Effector memory CD4-positive, alpha-beta T cell (primary cell): ENCODE data around the gene NCKAP1.
"Not testable (repeated sequence)": the region's sequence is repeated elsewhere in the genome, so short reads cannot be mapped to it uniquely, and the experiment has no call there.

Source experiments
- DNase-seq, 3 donors: peaks; one replicate each; pipeline ENCODE4 v3.0.0-alpha.2; 2020
- H3K27ac ChIP-seq: 2 replicates; pipeline ENCODE4 v1.7.0; 2013; ENCODE audit warnings: mild to moderate bottlenecking, low read length, moderate library complexity; ENCODE audit not compliant: insufficient read depth, poor library complexity, severe bottlenecking
- H3K27me3 ChIP-seq: replicated peaks from 2 replicates; pipeline ENCODE4 v1.7.0; 2013; ENCODE audit warnings: mild to moderate bottlenecking, low read length; ENCODE audit not compliant: insufficient read depth, control insufficient read depth, poor library complexity, severe bottlenecking
- H3K36me3 ChIP-seq: 2 replicates; pipeline ENCODE4 v1.7.0; 2013; ENCODE audit warnings: mild to moderate bottlenecking, low read length, moderate library complexity; ENCODE audit not compliant: control insufficient read depth, insufficient read depth
- H3K4me1 ChIP-seq: 2 replicates; pipeline ENCODE4 v1.7.0; 2013; ENCODE audit warnings: low read length, mild to moderate bottlenecking; ENCODE audit not compliant: control insufficient read depth, insufficient read depth, poor library complexity, severe bottlenecking
- H3K4me3 ChIP-seq: 2 replicates; pipeline ENCODE4 v1.7.0; 2013; ENCODE audit warnings: low read length, low read depth, mild to moderate bottlenecking; ENCODE audit not compliant: insufficient read depth, poor library complexity, severe bottlenecking
- H3K9me3 ChIP-seq: 2 replicates; pipeline ENCODE4 v1.7.0; 2013; ENCODE audit warnings: mild to moderate bottlenecking, low read length, moderate library complexity; ENCODE audit not compliant: control insufficient read depth

Gene NCKAP1

DNA sequence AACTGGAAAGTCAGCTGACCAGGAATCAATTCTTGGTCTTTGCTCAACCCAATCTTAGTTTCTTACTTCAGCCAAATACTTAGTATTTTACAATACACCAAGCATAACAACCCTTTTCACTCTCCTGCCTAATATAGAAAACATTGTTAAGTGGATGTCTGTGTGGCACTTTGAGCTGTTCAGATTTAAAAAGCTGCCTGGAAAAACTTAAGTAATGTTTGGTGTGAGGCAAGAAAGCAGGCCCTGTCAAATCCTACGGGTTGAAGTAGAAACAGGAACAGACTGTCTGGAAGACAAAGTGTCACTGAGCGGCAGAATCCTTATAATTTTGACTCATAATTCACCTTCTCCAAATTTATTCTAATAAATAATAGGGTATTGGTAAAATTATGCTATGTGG lies 134.7 kb downstream of the NCKAP1 start:
- no peak for DNase-seq
- no peaks in the 10 kb centered on the region for H3K36me3 ChIP-seq
- H3K27me3 ChIP-seq: no peaks in the 10 kb centered on the region
- H3K9me3 ChIP-seq: no peaks in the 10 kb centered on the region
- H3K4me3 ChIP-seq: no peak overlapping the region
- H3K4me1 ChIP-seq: no peaks in the 10 kb centered on the region
- H3K27ac ChIP-seq: no peak overlapping the region

DNA sequence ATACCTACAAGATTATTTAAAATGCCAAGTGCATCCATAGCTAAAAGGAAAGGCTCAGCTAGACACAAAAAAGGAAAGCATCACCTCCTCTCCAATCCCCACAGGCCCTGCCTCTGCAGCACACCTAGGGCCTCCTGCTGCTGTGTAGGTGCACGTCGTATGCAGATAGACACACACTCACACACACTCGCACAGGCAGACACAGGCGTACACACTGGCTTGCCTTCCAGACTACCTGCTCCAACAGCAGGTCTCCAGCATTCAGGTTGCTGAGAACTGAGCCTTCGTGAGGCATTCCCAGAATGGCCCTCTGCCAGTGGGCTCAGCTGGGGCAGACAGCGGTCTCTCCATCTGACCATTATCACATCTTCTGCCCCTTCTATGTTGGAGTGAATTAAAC lies 136.5 kb downstream of the NCKAP1 start:
- no peaks in the 10 kb centered on the region for H3K27me3 ChIP-seq
- H3K36me3 ChIP-seq: no peaks in the 10 kb centered on the region
- DNase-seq: no peak
- H3K27ac ChIP-seq: no peak overlapping the region
- no peaks in the 10 kb centered on the region for H3K4me1 ChIP-seq
- no peak overlapping the region for H3K4me3 ChIP-seq
- no peaks in the 10 kb centered on the region for H3K9me3 ChIP-seq

DNA sequence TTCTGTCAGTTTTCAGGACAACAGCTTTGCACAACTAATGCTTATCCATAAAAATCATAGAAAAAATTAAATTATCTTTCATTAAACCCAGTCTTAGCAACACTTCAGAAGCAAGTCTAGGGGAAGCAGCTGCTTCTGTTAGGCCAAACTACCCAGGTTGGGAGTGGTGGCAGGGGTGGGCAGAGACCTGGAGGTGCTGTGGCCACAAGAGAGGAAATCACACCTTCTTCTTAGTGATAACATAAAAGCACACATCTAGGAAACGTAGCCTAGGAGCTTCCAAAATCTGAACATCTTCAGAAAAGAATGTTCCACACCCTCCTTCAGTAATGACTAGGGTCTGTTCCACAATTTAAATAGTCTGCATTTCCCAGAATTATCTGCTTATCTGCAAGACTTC lies 139.5 kb downstream of the NCKAP1 start:
- Histone ChIP-seq H3K9me3 (no peaks in the 10 kb centered on the region), H3K27me3 (no peaks in the 10 kb centered on the region), H3K36me3 (no peaks in the 10 kb centered on the region), H3K4me3 (no peak overlapping the region), H3K4me1 (no peaks in the 10 kb centered on the region), H3K27ac (no peak overlapping the region)
- DNase-seq: no peak

- no peak for DNase-seq
- Histone ChIP-seq H3K4me3 (no peak overlapping the region), H3K9me3 (no peaks in the 10 kb centered on the region), H3K27me3 (no peaks in the 10 kb centered on the region), H3K4me1 (no peaks in the 10 kb centered on the region), H3K36me3 (no peaks in the 10 kb centered on the region), H3K27ac (no peak overlapping the region)
These were observed 141.1 kb downstream of the NCKAP1 start for GRCh38 chr2:182897137-182897536.

DNA sequence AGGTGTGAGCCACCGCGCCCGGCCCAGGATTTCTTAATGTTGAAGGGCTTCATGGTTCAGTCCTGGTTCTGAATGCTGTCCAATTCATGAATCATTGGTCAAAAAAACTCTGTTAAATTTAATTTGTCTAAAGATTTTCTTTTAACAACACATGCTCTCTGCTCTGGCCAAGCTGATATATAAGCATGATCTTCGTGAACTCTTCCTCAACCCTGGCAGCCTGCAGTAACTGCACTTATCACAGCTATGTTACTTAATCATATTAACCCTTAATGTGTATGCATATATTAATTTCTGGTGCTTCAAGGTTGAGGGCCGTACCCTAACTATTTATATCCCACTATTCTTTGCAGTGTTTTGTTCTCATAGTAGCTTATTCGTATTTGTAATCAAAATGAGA lies 142.5 kb downstream of the NCKAP1 start:
- H3K4me1 ChIP-seq: no peaks in the 10 kb centered on the region
- no peaks in the 10 kb centered on the region for H3K36me3 ChIP-seq
- no peak for DNase-seq
- no peak overlapping the region for H3K27ac ChIP-seq
- H3K9me3 ChIP-seq: no peaks in the 10 kb centered on the region
- H3K4me3 ChIP-seq: no peak overlapping the region
- H3K27me3 ChIP-seq: no peaks in the 10 kb centered on the region

GRCh38 chr2:182895169-182895568 lies 143.1 kb downstream of the NCKAP1 start:
- H3K9me3 ChIP-seq: no peaks in the 10 kb centered on the region
- no peak for DNase-seq
- no peaks in the 10 kb centered on the region for H3K36me3 ChIP-seq
- H3K27ac ChIP-seq: no peak overlapping the region
- no peaks in the 10 kb centered on the region for H3K27me3 ChIP-seq
- H3K4me3 ChIP-seq: no peak overlapping the region
- H3K4me1 ChIP-seq: no peaks in the 10 kb centered on the region

DNA sequence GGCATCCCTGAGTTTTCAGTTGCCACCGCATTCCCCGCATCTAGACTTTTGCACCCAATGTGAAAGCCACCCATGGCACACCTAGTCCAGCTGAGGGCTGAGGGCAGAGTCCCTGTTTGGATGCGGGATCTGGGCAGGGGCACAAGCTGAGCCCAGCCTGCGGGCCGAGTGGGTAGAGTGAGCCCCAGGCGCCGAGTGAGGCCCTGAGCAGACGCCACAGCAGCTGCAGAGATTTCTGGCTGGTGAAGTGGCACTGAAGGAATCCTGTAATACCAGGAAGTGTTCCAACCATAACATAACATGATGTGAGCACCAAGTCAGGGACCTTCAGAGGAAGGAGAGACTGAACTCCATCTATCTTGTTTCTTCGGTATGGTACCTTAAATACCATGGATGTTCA lies 144.1 kb downstream of the NCKAP1 start:
- Histone ChIP-seq H3K9me3 (no peaks in the 10 kb centered on the region), H3K27me3 (no peaks in the 10 kb centered on the region), H3K4me3 (no peak overlapping the region), H3K36me3 (no peaks in the 10 kb centered on the region), H3K4me1 (no peaks in the 10 kb centered on the region), H3K27ac (no peak overlapping the region)
- DNase-seq: no peak

- H3K27ac ChIP-seq: no peak overlapping the region
- no peak for DNase-seq
- no peak overlapping the region for H3K4me3 ChIP-seq
- H3K9me3 ChIP-seq: no peaks in the 10 kb centered on the region
- H3K36me3 ChIP-seq: no peaks in the 10 kb centered on the region
- H3K27me3 ChIP-seq: no peaks in the 10 kb centered on the region
- H3K4me1 ChIP-seq: no peaks in the 10 kb centered on the region
These were observed 144.6 kb downstream of the NCKAP1 start for GRCh38 chr2:182893666-182894065.

- H3K4me3 ChIP-seq, H3K4me1 ChIP-seq, H3K36me3 ChIP-seq, H3K27ac ChIP-seq, H3K9me3 ChIP-seq, H3K27me3 ChIP-seq, DNase-seq: not testable (repeated sequence)
These were observed 145.2 kb downstream of the NCKAP1 start for GRCh38 chr2:182893035-182893434.

- Histone ChIP-seq H3K27me3 (no peaks in the 10 kb centered on the region), H3K36me3 (no peaks in the 10 kb centered on the region), H3K4me3 (no peak overlapping the region), H3K27ac (no peak overlapping the region), H3K4me1 (no peaks in the 10 kb centered on the region), H3K9me3 (no peaks in the 10 kb centered on the region)
- DNase-seq: no peak
These were observed 146.6 kb downstream of the NCKAP1 start for GRCh38 chr2:182891611-182892010.
